ENCODE results near the gene INTS13. TPM values are rescaled to one million over a fixed set of nuclear protein-coding genes. Genes with fewer than 3 reads are reported as not detected.
A peak's percentile ranks its signal among the peaks of the same experiment; 100 is the strongest.

INTS13 gene
- total RNA-seq, 1 experiment from 2014 or later = 61.8 TPM

- Histone ChIP-seq H3K4me3 (ENCODE audit: low read length) (no peak overlapping the region), H3K9me2 (replicated peaks; ENCODE audit: low read length) (no peaks in the 10 kb centered on the region), H3K36me3 (ENCODE audit: low read depth, low read length) (no peaks in the 10 kb centered on the region), H3F3A (ENCODE audit: low read length, unreplicated experiment) (no peaks in the 10 kb centered on the region), H2AFZ (ENCODE audit: low read length) (no peak overlapping the region), H3K4me1 (ENCODE audit: insufficient read depth, low read length) (peaks cover 13% of the 10 kb centered on the region), H4K20me1 (ENCODE audit: low read length) (no peaks in the 10 kb centered on the region), H3K9ac (ENCODE audit: low read length) (no peak overlapping the region), H3K9me3 (ENCODE audit: low read length) (no peaks in the 10 kb centered on the region), H3K27ac (ENCODE audit: low read length) (no peak overlapping the region), H3K79me2 (ENCODE audit: low read length) (no peaks in the 10 kb centered on the region), H3K4me2 (ENCODE audit: low read length) (peak overlapping the region; percentile 73; the same call in 1 of the 2 replicates), H3K27me3 (ENCODE audit: low read length) (no peaks in the 10 kb centered on the region)
- BruUV-seq (replicated peaks) = no TSS peak
- TF ChIP-seq CTCF (conservative IDR thresholded peaks at IDR 0.05; ENCODE audit: low read depth, low read length) (no peak), EZH2 (IDR thresholded peaks at IDR 0.05; ENCODE audit: low read length, unreplicated experiment) (no peak), EZH2phosphoT487 (IDR thresholded peaks at IDR 0.05; ENCODE audit: borderline replicate concordance, low read length) (no peak)
- DNase-seq (no peak), ATAC-seq (no peak)
- intact Hi-C loops (cut with micrococcal nuclease) = no loop called here
- ChIA-PET POLR2A (ENCODE audit: unreplicated experiment) (no interaction called here), CTCF (interaction anchor here (1.4 kb wide), 1 partner anchor 15 kb away, joined by 3 read pairs; no protein-coding TSS in a partner anchor)
Measured at GRCh38 chr12:26869908-26870459, 67.8 kb downstream of the INTS13 start.

- H3K4me1 ChIP-seq (ENCODE audit: insufficient read depth, low read length) = peaks cover 13% of the 10 kb centered on the region
- ChIA-PET POLR2A (ENCODE audit: unreplicated experiment) (no interaction called here), CTCF (interaction anchor here (1.4 kb wide), 1 partner anchor 16 kb away, joined by 3 read pairs; no protein-coding TSS in a partner anchor)
- no peak overlapping the region for H2AFZ ChIP-seq (ENCODE audit: low read length)
- H3K27me3 ChIP-seq (ENCODE audit: low read length) = no peaks in the 10 kb centered on the region
- TF ChIP-seq EZH2phosphoT487 (IDR thresholded peaks at IDR 0.05; ENCODE audit: borderline replicate concordance, low read length) = no peak
- TF ChIP-seq EZH2 (IDR thresholded peaks at IDR 0.05; ENCODE audit: low read length, unreplicated experiment) = no peak
- no peak for TF ChIP-seq CTCF (conservative IDR thresholded peaks at IDR 0.05; ENCODE audit: low read depth, low read length)
- H3K36me3 ChIP-seq (ENCODE audit: low read depth, low read length) = no peaks in the 10 kb centered on the region
- H3K79me2 ChIP-seq (ENCODE audit: low read length) = no peaks in the 10 kb centered on the region
- no TSS peak for BruUV-seq (replicated peaks)
- no peak for DNase-seq
- no peaks in the 10 kb centered on the region for H4K20me1 ChIP-seq (ENCODE audit: low read length)
- no peak for ATAC-seq
- no peak overlapping the region for H3K27ac ChIP-seq (ENCODE audit: low read length)
- H3K4me2 ChIP-seq (ENCODE audit: low read length) = no peak overlapping the region
- H3K9me3 ChIP-seq (ENCODE audit: low read length) = no peaks in the 10 kb centered on the region
- H3K9me2 ChIP-seq (replicated peaks; ENCODE audit: low read length) = no peaks in the 10 kb centered on the region
- H3K9ac ChIP-seq (ENCODE audit: low read length) = no peak overlapping the region
- H3K4me3 ChIP-seq (ENCODE audit: low read length) = no peak overlapping the region
- intact Hi-C loops (cut with micrococcal nuclease) = no loop called here
- H3F3A ChIP-seq (ENCODE audit: low read length, unreplicated experiment) = no peaks in the 10 kb centered on the region
Measured at GRCh38 chr12:26869104-26869494, 68.7 kb downstream of the INTS13 start.

GRCh38 chr12:26868447-26869103 lies 69.2 kb downstream of the INTS13 start:
- no peak for DNase-seq
- intact Hi-C loops (cut with micrococcal nuclease) = no loop called here
- H3K9me3 ChIP-seq (ENCODE audit: low read length) = no peaks in the 10 kb centered on the region
- H2AFZ ChIP-seq (ENCODE audit: low read length) = no peak overlapping the region
- H3K4me3 ChIP-seq (ENCODE audit: low read length) = no peak overlapping the region
- H3K36me3 ChIP-seq (ENCODE audit: low read depth, low read length) = no peaks in the 10 kb centered on the region
- H3K27me3 ChIP-seq (ENCODE audit: low read length) = no peaks in the 10 kb centered on the region
- no TSS peak for BruUV-seq (replicated peaks)
- no peak overlapping the region for H3K4me2 ChIP-seq (ENCODE audit: low read length)
- CTCF ChIA-PET = interaction anchor here (1.4 kb wide), 1 partner anchor 17 kb away, joined by 3 read pairs; no protein-coding TSS in a partner anchor
- no peak overlapping the region for H3K9ac ChIP-seq (ENCODE audit: low read length)
- TF ChIP-seq EZH2 (IDR thresholded peaks at IDR 0.05; ENCODE audit: low read length, unreplicated experiment) (no peak), EZH2phosphoT487 (IDR thresholded peaks at IDR 0.05; ENCODE audit: borderline replicate concordance, low read length) (no peak), CTCF (conservative IDR thresholded peaks at IDR 0.05; ENCODE audit: low read depth, low read length) (no peak)
- H3K4me1 ChIP-seq (ENCODE audit: insufficient read depth, low read length) = peaks cover 13% of the 10 kb centered on the region
- POLR2A ChIA-PET (ENCODE audit: unreplicated experiment) = interaction anchor here (0.6 kb wide), 1 partner anchor 1219 kb away, joined by 5 read pairs; no protein-coding TSS in a partner anchor
- no peaks in the 10 kb centered on the region for H3K79me2 ChIP-seq (ENCODE audit: low read length)
- H4K20me1 ChIP-seq (ENCODE audit: low read length) = no peaks in the 10 kb centered on the region
- H3K9me2 ChIP-seq (replicated peaks; ENCODE audit: low read length) = no peaks in the 10 kb centered on the region
- no peak for ATAC-seq
- no peaks in the 10 kb centered on the region for H3F3A ChIP-seq (ENCODE audit: low read length, unreplicated experiment)
- H3K27ac ChIP-seq (ENCODE audit: low read length) = no peak overlapping the region
